HK-2 (cell line): Measurements from ENCODE around the gene TAF6.
A peak's percentile ranks its signal among the peaks of the same experiment; 100 is the strongest.

Experiments used
- DNase-seq: peaks from one replicate; pipeline ENCODE4 v3.0.0-alpha.2; 2018; ENCODE audit not compliant: unreplicated experiment

Gene TAF6

GRCh38 chr7:100119072-100119969, at the start of gene TAF6, which contains the start of gene CNPY4:
TSS of gene TAF6 (minus strand) at chr7:100119358. CDS start at chr7:100114209, 5,149 bp downstream.
TSS of gene CNPY4 (plus strand) at chr7:100119634. CDS start at chr7:100119745, 111 bp downstream.
- peak; percentile 94 for DNase-seq

- no peak for DNase-seq
These were observed 48.8 kb upstream of the TAF6 start for GRCh38 chr7:100167912-100168323.

GRCh38 chr7:100166970-100167911, 48.1 kb upstream of the TAF6 start:
- DNase-seq: no peak

- no peak for DNase-seq
These were observed 47.3 kb upstream of the TAF6 start for GRCh38 chr7:100166317-100166940.

GRCh38 chr7:100163871-100164270, 44.7 kb upstream of the TAF6 start:
- no peak for DNase-seq

- no peak for DNase-seq
These were observed 43.9 kb upstream of the TAF6 start for GRCh38 chr7:100163006-100163531.

- DNase-seq: no peak
These were observed 40.9 kb upstream of the TAF6 start for GRCh38 chr7:100160067-100160466.

GRCh38 chr7:100159099-100159623, 40.0 kb upstream of the TAF6 start:
- no peak for DNase-seq

- DNase-seq: peak; percentile 91
These were observed 39.3 kb upstream of the TAF6 start, which contains the start of gene TRAPPC14 for GRCh38 chr7:100158229-100159098. TSS of gene TRAPPC14 (minus strand) at chr7:100158723. CDS start at chr7:100158499, 224 bp downstream.

GRCh38 chr7:100157334-100158228, 38.4 kb upstream of the TAF6 start:
- peak; percentile 58 for DNase-seq

GRCh38 chr7:100157069-100157333, 37.8 kb upstream of the TAF6 start:
- DNase-seq: no peak

GRCh38 chr7:100156331-100157068, 37.3 kb upstream of the TAF6 start:
- no peak for DNase-seq

GRCh38 chr7:100155553-100156317, 36.6 kb upstream of the TAF6 start:
- no peak for DNase-seq

GRCh38 chr7:100154651-100155491, 35.7 kb upstream of the TAF6 start:
- DNase-seq: no peak

GRCh38 chr7:100153708-100154535, 34.8 kb upstream of the TAF6 start:
- no peak for DNase-seq
